ENCODE results near the gene CSNK1G1.
A peak's percentile ranks its signal among the peaks of the same experiment; 100 is the strongest.
"Not testable (repeated sequence)": the region's sequence is repeated elsewhere in the genome, so short reads cannot be mapped to it uniquely, and the experiment has no call there.

The CSNK1G1 gene

GRCh38 chr15:64355944-64356709 lies at the start of gene CSNK1G1:
CSNK1G1 (minus strand) TSS chr15:64356173; CDS start chr15:64300499, 55,674 bp downstream.
- ChIA-PET CTCF (interaction anchor here (0.6 to 1.4 kb wide), 5 partner anchors 13 to 328 kb away, joined by 3 to 8 read pairs (median 3); no protein-coding TSS in a partner anchor), POLR2A (ENCODE audit: low non-redundant PET) (no interaction called here)
- peak within 1 kb of the TSS; percentile 93 for H3K27ac ChIP-seq
- peak; percentile 62 for TF ChIP-seq CTCF (conservative IDR thresholded peaks at IDR 0.05; ENCODE audit: low read depth)
- peak; percentile 93 for DNase-seq (ENCODE audit: low spot score)

- CTCF ChIA-PET, result no interaction called here
- no peak for TF ChIP-seq CTCF (conservative IDR thresholded peaks at IDR 0.05; ENCODE audit: low read depth)
- DNase-seq (ENCODE audit: low spot score), result no peak
- H3K27ac ChIP-seq, result no peak overlapping the region; the same call in 1 of the 2 replicates
- POLR2A ChIA-PET (ENCODE audit: low non-redundant PET), result no interaction called here
These were observed 44.6 kb upstream of the CSNK1G1 start for GRCh38 chr15:64400583-64400982.

GRCh38 chr15:64398575-64398974 lies 42.6 kb upstream of the CSNK1G1 start:
- CTCF ChIA-PET, result interaction anchor here (0.6 to 1.0 kb wide), 3 partner anchors 14 to 462 kb away, joined by 3 to 4 read pairs (median 3); no protein-coding TSS in a partner anchor

GRCh38 chr15:64396789-64397188 lies 40.8 kb upstream of the CSNK1G1 start:
- POLR2A ChIA-PET (ENCODE audit: low non-redundant PET), result no interaction called here
- CTCF ChIA-PET, result no interaction called here
- TF ChIP-seq CTCF (conservative IDR thresholded peaks at IDR 0.05; ENCODE audit: low read depth), result no peak
- DNase-seq (ENCODE audit: low spot score), result no peak
- H3K27ac ChIP-seq, result no peak overlapping the region

More at GRCh38 chr15:64398575-64398974, 42.6 kb upstream of the CSNK1G1 start:
- no peak for DNase-seq (ENCODE audit: low spot score)
- POLR2A ChIA-PET (ENCODE audit: low non-redundant PET), result no interaction called here
- no peak overlapping the region for H3K27ac ChIP-seq
- no peak for TF ChIP-seq CTCF (conservative IDR thresholded peaks at IDR 0.05; ENCODE audit: low read depth)

- CTCF ChIA-PET, result interaction anchor here (0.8 kb wide), 1 partner anchor 712 kb away, joined by 3 read pairs; no protein-coding TSS in a partner anchor
- H3K27ac ChIP-seq; POLR2A ChIA-PET (ENCODE audit: low non-redundant PET); DNase-seq (ENCODE audit: low spot score): not testable (repeated sequence)
These were observed 36.5 kb upstream of the CSNK1G1 start for GRCh38 chr15:64392471-64392870.

- POLR2A ChIA-PET (ENCODE audit: low non-redundant PET), result no interaction called here
- no peak for DNase-seq (ENCODE audit: low spot score)
- H3K27ac ChIP-seq, result no peak overlapping the region
- no peak for TF ChIP-seq CTCF (conservative IDR thresholded peaks at IDR 0.05; ENCODE audit: low read depth)
- CTCF ChIA-PET, result no interaction called here
These were observed 33.1 kb upstream of the CSNK1G1 start for GRCh38 chr15:64389036-64389435.

GRCh38 chr15:64387562-64388168 lies 31.7 kb upstream of the CSNK1G1 start, which contains the start of gene TRIP4:
TRIP4 (plus strand) TSS chr15:64387836; CDS start chr15:64387864, 28 bp downstream.
- peak; percentile 95 for DNase-seq (ENCODE audit: low spot score)
- POLR2A ChIA-PET (ENCODE audit: low non-redundant PET), result interaction anchor here (0.5 kb wide), 1 partner anchor 90 kb away, joined by 4 read pairs; no protein-coding TSS in a partner anchor
- TF ChIP-seq CTCF (conservative IDR thresholded peaks at IDR 0.05; ENCODE audit: low read depth), result no peak
- CTCF ChIA-PET, result interaction anchor here (0.6 to 0.7 kb wide), 3 partner anchors 156 to 612 kb away, joined by 3 read pairs; no protein-coding TSS in a partner anchor
- peak within 1 kb of the TSS; percentile 77 for H3K27ac ChIP-seq
